Activated B cell treated with CpG ODN at 0.5 μM for 24 hours (primary cell): ENCODE results near the gene ACOT12. TPM values are rescaled to one million over a fixed set of nuclear protein-coding genes. Genes with fewer than 3 reads are reported as not detected.
A peak's percentile ranks its signal among the peaks of the same experiment; 100 is the strongest.
"Not testable (repeated sequence)": the region's sequence is repeated elsewhere in the genome, so short reads cannot be mapped to it uniquely, and the experiment has no call there.

Source experiments
- ATAC-seq: fragments of 200-7000 bp; cut with Tn5 transposase; one replicate; pipeline ENCODE4 v1.10.0; 2021; ENCODE audit warnings: low read depth, mild to moderate bottlenecking, moderate library complexity
- CTCF ChIA-PET: fragments of 350-600 bp; sonication (Branson Sonifier 250); formaldehyde crosslinking; loops from one replicate; lab custom pipeline; 2021; ENCODE audit warnings: antibody characterized with exemption; lab: Charles Lee
- POLR2A ChIA-PET: fragments of 350-600 bp; sonication (Branson Sonifier 250); formaldehyde crosslinking; loops from one replicate; lab custom pipeline; 2021; ENCODE audit warnings: antibody characterized with exemption; lab: Charles Lee
- DNase-seq: peaks from one replicate; pipeline ENCODE4 v3.0.0; 2022
- H3K27ac Mint-ChIP-seq: one replicate; pipeline ENCODE4 v1.8.0; 2020; ENCODE audit warnings: mixed read lengths
- H3K27me3 Mint-ChIP-seq: one replicate; pipeline ENCODE4 v1.8.0; 2021; ENCODE audit warnings: mixed read lengths
- H3K36me3 Mint-ChIP-seq: one replicate; pipeline ENCODE4 v1.8.0; 2021; ENCODE audit warnings: low read depth, mixed read lengths
- H3K4me1 Mint-ChIP-seq: one replicate; pipeline ENCODE4 v1.8.0; 2021; ENCODE audit warnings: mixed read lengths
- H3K4me3 Mint-ChIP-seq: one replicate; pipeline ENCODE4 v1.8.0; 2020; ENCODE audit warnings: mild to moderate bottlenecking, mixed read lengths
- H3K9me3 Mint-ChIP-seq: one replicate; pipeline ENCODE4 v1.8.0; 2020; ENCODE audit warnings: mixed read lengths
- CTCF ChIP-seq: fragments of 200-600 bp; IDR thresholded peaks from one replicate; pipeline ENCODE4 v1.8.0; 2022; ENCODE audit warnings: antibody characterized with exemption, mild to moderate bottlenecking
- intact Hi-C: fragments of 100-400 bp; cut with micrococcal nuclease; formaldehyde crosslinking; loops from one replicate; pipeline ENCODE4 v1.15.1; 2024
- total RNA-seq: library from RNA; stranded (reverse); gene quantifications from 2 replicates; pipeline ENCODE4 v1.2.3, GENCODE V29; 2022

ACOT12 gene
- total RNA-seq, 1 donor from 2014 or later: not detected

GRCh38 chr5:81303563-81303962 is 90.4 kb downstream of the ACOT12 start:
- POLR2A ChIA-PET: no interaction called here
- Mint-ChIP-seq H3K36me3 (peaks cover 22% of the 10 kb centered on the region), H3K27ac (no peak overlapping the region), H3K9me3 (no peaks in the 10 kb centered on the region), H3K4me1 (peaks cover 32% of the 10 kb centered on the region), H3K27me3 (no peaks in the 10 kb centered on the region), H3K4me3 (peak overlapping the region; percentile 16)
- CTCF ChIA-PET: no interaction called here
- intact Hi-C loops: loop anchor here (5.0 to 10.0 kb wide), 5 partner anchors 91 to 1309 kb away; partner anchors contain the start of genes MTX3, SERINC5 and ZFYVE16
- no peak for ATAC-seq
- no peak for DNase-seq
- no peak for TF ChIP-seq CTCF

GRCh38 chr5:81302596-81302995 is 91.3 kb downstream of the ACOT12 start:
- Mint-ChIP-seq H3K27me3 (no peaks in the 10 kb centered on the region), H3K4me3 (peak overlapping the region; percentile 94), H3K9me3 (no peaks in the 10 kb centered on the region), H3K4me1 (peaks cover 32% of the 10 kb centered on the region), H3K27ac (no peak overlapping the region), H3K36me3 (peaks cover 22% of the 10 kb centered on the region)
- TF ChIP-seq CTCF: no peak
- intact Hi-C loops: loop anchor here (5.0 to 10.0 kb wide), 5 partner anchors 90 to 1308 kb away; partner anchors contain the start of genes MTX3, SERINC5 and ZFYVE16
- ChIA-PET CTCF (no interaction called here), POLR2A (interaction anchor here (0.6 to 2.1 kb wide), 3 partner anchors 447 to 976 kb away, joined by 3 to 15 read pairs (median 11); partner anchors contain the start of gene RPS23)
- DNase-seq (no peak), ATAC-seq (no peak)

- Mint-ChIP-seq H3K36me3 (peaks cover 22% of the 10 kb centered on the region), H3K9me3 (no peaks in the 10 kb centered on the region), H3K4me1 (peaks cover 32% of the 10 kb centered on the region), H3K27ac (peak within 1 kb of the TSS; percentile 93), H3K4me3 (peak within 1 kb of the TSS; percentile 94), H3K27me3 (no peaks in the 10 kb centered on the region)
- CTCF ChIA-PET: no interaction called here
- intact Hi-C loops: loop anchor here (1.0 to 10.0 kb wide), 14 partner anchors 89 to 1787 kb away; partner anchors contain the start of genes ATG10, DHFR, HOMER1 and MSH3
- TF ChIP-seq CTCF: no peak
- ATAC-seq (peak; percentile 91), DNase-seq (peak; percentile 86)
- POLR2A ChIA-PET: interaction anchor here (0.9 to 2.1 kb wide), 6 partner anchors 89 to 1045 kb away, joined by 3 to 15 read pairs (median 4); partner anchors contain the start of genes DHFR, RPS23, SERINC5 and SSBP2
Measured at GRCh38 chr5:81301271-81302015, 92.5 kb downstream of the ACOT12 start, which contains the start of gene ZCCHC9. ZCCHC9 (plus strand) TSS chr5:81301587; CDS start chr5:81304758, 3,171 bp downstream.

- CTCF ChIA-PET: no interaction called here
- no peak for TF ChIP-seq CTCF
- DNase-seq: no peak
Measured at GRCh38 chr5:81300921-81301270, 93.0 kb downstream of the ACOT12 start.

GRCh38 chr5:81297531-81297930 is 96.4 kb downstream of the ACOT12 start:
- ATAC-seq (no peak), DNase-seq (no peak)
- H3K4me3 Mint-ChIP-seq: no peak overlapping the region
- ChIA-PET CTCF (no interaction called here), POLR2A (no interaction called here)
- TF ChIP-seq CTCF: no peak
- no peak overlapping the region for H3K27ac Mint-ChIP-seq
- H3K36me3 Mint-ChIP-seq: peaks cover 25% of the 10 kb centered on the region
- H3K4me1 Mint-ChIP-seq: peaks cover 26% of the 10 kb centered on the region
- H3K27me3 Mint-ChIP-seq: no peaks in the 10 kb centered on the region
- intact Hi-C loops: no loop called here
- peaks cover 11% of the 10 kb centered on the region for H3K9me3 Mint-ChIP-seq

More at GRCh38 chr5:81300921-81301270, 93.0 kb downstream of the ACOT12 start:
- intact Hi-C loops: loop anchor here (1.0 to 10.0 kb wide), 14 partner anchors 89 to 1787 kb away; partner anchors contain the start of genes ATG10, DHFR, HOMER1 and MSH3
- no peak for ATAC-seq
- peak overlapping the region; percentile 93 for H3K27ac Mint-ChIP-seq
- POLR2A ChIA-PET: interaction anchor here (1.4 to 2.1 kb wide), 3 partner anchors 449 to 1045 kb away, joined by 3 to 15 read pairs (median 4); partner anchors contain the start of genes RPS23 and SERINC5
- H3K27me3 Mint-ChIP-seq: no peaks in the 10 kb centered on the region
- no peaks in the 10 kb centered on the region for H3K9me3 Mint-ChIP-seq
- peak overlapping the region; percentile 94 for H3K4me3 Mint-ChIP-seq
- peaks cover 22% of the 10 kb centered on the region for H3K36me3 Mint-ChIP-seq
- H3K4me1 Mint-ChIP-seq: peaks cover 32% of the 10 kb centered on the region

- DNase-seq, POLR2A ChIA-PET, H3K4me3 Mint-ChIP-seq, H3K27ac Mint-ChIP-seq, CTCF ChIA-PET, ATAC-seq, H3K27me3 Mint-ChIP-seq, intact Hi-C loops: not testable (repeated sequence)
- Mint-ChIP-seq H3K36me3 (peaks cover 37% of the 10 kb centered on the region), H3K9me3 (peaks cover 26% of the 10 kb centered on the region), H3K4me1 (peaks cover 16% of the 10 kb centered on the region)
Measured at GRCh38 chr5:81294021-81294420, 99.9 kb downstream of the ACOT12 start.
